ENCODE data around the gene MOB3B.

MOB3B gene

GRCh38 chr9:27331393-27331792, 198.2 kb downstream of the MOB3B start:
- no peak for DNase-seq

DNA sequence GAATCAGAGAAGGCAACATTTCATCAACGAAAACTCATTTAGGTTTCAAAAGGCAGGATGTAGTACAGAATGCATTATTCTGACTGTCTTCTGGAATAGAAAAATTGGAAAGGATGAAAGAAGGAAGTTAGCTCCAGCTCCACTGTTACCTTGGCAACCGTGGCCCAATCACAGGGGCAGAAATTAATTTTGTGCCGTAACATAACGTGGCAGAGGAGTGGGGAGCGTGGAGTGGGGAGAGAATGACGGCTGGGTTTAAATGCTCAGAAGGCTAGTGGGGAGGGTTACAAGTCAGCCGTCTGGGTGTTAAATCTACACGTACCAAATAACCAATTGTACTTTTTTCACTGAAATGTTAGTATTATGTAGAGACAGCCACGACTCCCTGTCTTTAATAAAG, 200.3 kb downstream of the MOB3B start:
- no peak for DNase-seq

DNA sequence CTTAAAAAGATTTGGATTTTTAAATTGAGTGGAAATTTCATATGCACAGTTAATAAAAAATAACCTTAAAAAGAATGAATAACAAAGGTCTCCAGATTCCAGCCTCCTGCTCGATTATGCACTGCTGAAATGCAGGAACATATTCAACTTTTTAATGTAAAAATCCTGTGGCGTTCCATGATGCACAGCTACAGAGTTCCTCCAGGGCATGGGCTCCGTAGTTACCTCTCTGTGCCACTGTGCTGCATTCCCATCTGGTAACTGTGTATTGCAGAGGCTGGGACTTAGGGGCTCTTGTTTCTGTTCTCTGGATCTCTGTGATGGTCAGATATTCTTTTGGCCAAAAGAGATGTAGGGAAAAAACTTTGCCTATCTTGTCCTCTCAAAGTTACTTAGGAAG, 201.1 kb downstream of the MOB3B start:
- no peak for DNase-seq

- DNase-seq = no peak
Observed at GRCh38 chr9:27311184-27311583, 218.4 kb downstream of the MOB3B start.

DNA sequence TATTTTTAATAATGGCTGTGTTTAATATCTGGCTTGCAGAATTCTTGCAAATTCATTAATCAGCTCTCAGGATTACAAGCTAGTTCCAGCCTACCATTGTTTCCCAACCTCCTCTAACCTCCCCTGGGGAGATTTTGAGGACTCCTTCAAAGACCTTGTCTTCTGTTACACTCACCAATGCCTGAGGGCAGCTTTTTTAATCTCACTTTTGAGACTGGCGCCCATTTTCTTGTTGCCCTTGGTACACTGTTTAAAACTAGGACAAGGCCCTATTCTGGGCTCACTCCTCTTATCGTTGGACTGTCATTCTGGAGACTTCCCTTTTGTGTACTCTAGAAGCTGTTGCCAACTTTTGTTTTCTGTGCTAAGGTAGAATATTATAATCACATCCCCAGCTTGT, 219.0 kb downstream of the MOB3B start:
- no peak for DNase-seq

DNA sequence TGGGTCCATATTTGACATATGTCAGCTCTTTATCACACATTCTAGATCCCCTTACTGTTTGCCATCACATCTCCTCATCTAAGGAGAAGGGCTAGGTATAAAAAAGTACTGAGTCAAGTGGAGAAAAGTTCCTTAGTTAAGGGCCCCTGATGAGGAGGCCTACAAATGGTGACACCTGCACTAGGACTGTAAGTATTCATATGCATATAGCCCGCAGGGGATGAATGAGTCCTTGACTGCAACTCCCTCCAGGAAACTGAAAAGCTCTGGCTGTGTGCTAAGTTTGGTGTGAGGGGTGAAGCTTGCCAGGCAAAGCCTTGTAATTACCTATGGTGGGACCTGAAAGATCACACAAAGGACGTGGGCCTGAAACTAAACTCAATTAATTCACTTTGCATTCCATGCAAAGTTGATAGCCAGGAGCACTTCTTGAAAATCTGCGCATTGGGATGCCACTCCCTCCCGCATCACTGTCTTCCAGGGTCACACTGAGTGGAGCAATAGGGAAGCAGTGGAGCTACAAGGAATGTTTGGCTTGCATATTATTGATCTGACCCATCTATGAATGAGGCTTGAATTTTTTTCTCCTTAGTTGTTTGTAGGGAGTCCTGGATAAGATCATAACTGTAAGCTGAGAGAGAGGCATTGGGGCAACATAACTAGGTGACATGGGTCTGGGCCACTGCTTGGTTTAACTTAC, 220.8 kb downstream of the MOB3B start:
- no peak for DNase-seq

GRCh38 chr9:27304521-27304920, 225.1 kb downstream of the MOB3B start:
- DNase-seq = no peak

- no peak for DNase-seq
Observed at GRCh38 chr9:27303219-27303618, 226.4 kb downstream of the MOB3B start.

- DNase-seq = no peak
Observed at GRCh38 chr9:27297050-27297449, 232.6 kb downstream of the MOB3B start, which contains the start of gene EQTN. Gene EQTN (minus strand): TSS chr9:27297150. CDS start chr9:27297055, 95 bp downstream.

DNA sequence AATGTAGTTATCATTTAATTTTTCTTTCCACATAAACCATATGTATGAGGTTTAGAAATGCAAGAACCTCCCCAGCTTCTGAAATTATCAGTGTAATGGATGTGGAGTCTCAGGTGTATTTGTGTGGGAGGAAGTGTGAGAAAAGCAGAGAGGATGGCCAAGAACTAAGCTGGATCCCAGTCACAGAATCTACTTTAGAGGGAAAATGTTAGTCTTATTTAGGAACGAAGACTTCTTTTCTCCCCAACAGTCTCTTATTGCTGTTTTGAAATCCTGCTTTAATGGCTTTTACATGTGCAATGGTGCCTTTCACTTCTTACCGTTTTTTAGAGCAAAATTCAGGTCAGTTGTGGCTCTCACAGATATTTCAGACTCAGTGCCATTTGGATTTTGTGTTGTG, 235.6 kb downstream of the MOB3B start:
- no peak for DNase-seq

GRCh38 chr9:27292659-27293405, 236.8 kb downstream of the MOB3B start:
- DNase-seq = no peak

- DNase-seq = no peak
Observed at GRCh38 chr9:27291292-27291691, 238.3 kb downstream of the MOB3B start.

DNA sequence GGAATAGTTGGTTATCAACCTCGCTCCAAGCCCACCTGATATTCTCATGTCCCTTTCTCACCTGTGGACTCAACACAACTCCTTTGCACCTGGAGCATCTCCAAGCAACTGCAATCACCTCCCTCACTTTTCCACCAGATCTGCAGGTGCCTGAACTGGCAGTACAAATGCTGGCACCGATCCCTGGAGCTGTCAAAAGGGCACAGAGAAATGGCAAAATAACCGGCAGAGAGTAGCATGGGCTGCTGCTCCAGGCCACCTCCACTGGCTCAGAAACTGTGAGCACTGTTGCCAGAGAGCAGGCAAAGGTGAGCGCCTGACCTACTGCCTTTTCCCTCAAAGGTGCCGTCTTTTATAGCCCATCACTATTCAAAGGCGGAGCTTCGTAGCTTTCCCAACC, 247.3 kb downstream of the MOB3B start:
- no peak for DNase-seq

GRCh38 chr9:27280860-27281259, 248.8 kb downstream of the MOB3B start:
- DNase-seq = no peak

- no peak for DNase-seq
Observed at GRCh38 chr9:27280249-27280648, 249.4 kb downstream of the MOB3B start.

DNA sequence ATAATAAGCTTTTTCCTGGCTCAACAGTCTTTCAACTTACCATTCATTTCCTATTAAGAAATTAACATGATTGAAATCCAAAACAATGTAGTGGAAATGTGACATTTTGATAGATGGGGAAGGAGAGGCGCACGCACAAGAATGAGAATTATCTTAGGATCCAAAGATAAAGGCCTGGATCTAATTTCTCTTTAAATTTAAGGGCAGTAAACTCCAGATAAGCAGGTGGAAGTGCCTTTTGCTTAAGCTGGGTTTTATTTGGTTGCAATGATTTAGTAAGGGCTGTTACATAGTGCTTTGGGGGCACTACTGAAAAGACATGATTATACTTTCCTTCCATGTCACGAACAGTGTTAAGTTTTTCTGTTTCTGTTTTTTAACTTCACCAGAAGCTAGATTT, 250.0 kb downstream of the MOB3B start:
- no peak for DNase-seq

DNA sequence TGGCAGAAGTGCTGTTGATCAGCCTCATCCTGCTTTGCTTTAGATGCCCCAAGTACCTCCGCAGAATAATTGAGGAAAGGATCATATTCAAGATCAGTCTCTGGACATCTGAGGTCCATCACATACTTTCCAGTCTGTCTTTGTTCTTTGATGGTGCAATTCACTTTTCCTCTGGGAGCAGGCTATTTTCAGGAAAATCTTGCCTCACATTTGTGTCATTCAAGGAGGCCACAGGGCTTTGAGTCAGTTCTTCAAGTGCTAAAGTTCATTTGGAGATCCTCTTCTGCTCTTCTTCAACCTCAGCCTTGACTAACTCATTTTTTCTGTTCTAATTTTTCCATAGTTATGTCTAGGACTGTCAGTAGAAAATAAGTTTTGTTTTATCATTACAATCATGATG, 251.2 kb downstream of the MOB3B start:
- no peak for DNase-seq

- DNase-seq = peak in 1 of 2 donors; percentile 41
Observed at GRCh38 chr9:27276193-27277030, 253.2 kb downstream of the MOB3B start.
